Stimulated activated CD8-positive, alpha-beta memory T cell treated with anti-CD3 and anti-CD28 coated beads, Interleukin-4, amount 100 ng/mL, for 48 hours (primary cell): ENCODE measurements around the gene ELOA.
"Not testable (repeated sequence)": the region's sequence is repeated elsewhere in the genome, so short reads cannot be mapped to it uniquely, and the experiment has no call there.

Source experiments
- DNase-seq: peaks from one replicate; pipeline ENCODE4 v3.0.0-alpha.2; 2020

ELOA gene

GRCh38 chr1:23787701-23788100, 44.4 kb downstream of the ELOA start:
- DNase-seq: no peak

- DNase-seq: no peak
These were observed 45.4 kb downstream of the ELOA start for GRCh38 chr1:23788695-23789094.

- peak; percentile 94 for DNase-seq
These were observed 47.6 kb downstream of the ELOA start, which contains the start of gene LYPLA2 for GRCh38 chr1:23790696-23791515. TSS of gene LYPLA2 (plus strand) at chr1:23791145. CDS start at chr1:23792683, 1,538 bp downstream.

GRCh38 chr1:23791516-23792047, 48.3 kb downstream of the ELOA start:
- peak; percentile 56 for DNase-seq

GRCh38 chr1:23792151-23792945, 49.1 kb downstream of the ELOA start:
- DNase-seq: no peak

GRCh38 chr1:23793018-23793781, 49.9 kb downstream of the ELOA start:
- DNase-seq: peak; percentile 60

GRCh38 chr1:23793861-23794731, 50.8 kb downstream of the ELOA start:
- no peak for DNase-seq

- not testable (repeated sequence) for DNase-seq
These were observed 51.5 kb downstream of the ELOA start for GRCh38 chr1:23794732-23795182.

- no peak for DNase-seq
These were observed 52.6 kb downstream of the ELOA start for GRCh38 chr1:23795676-23796465.

- no peak for DNase-seq
These were observed 53.4 kb downstream of the ELOA start for GRCh38 chr1:23796466-23797271.

GRCh38 chr1:23797478-23798448, 54.5 kb downstream of the ELOA start:
- no peak for DNase-seq

- no peak for DNase-seq
These were observed 55.4 kb downstream of the ELOA start for GRCh38 chr1:23798662-23799142.

- DNase-seq: no peak
These were observed 55.9 kb downstream of the ELOA start for GRCh38 chr1:23799255-23799569.

GRCh38 chr1:23799570-23800399, 56.5 kb downstream of the ELOA start:
- DNase-seq: peak; percentile 64

- peak; percentile 97 for DNase-seq
These were observed 57.4 kb downstream of the ELOA start, which contains the start of gene GALE for GRCh38 chr1:23800400-23801337. TSS of gene GALE (minus strand) at chr1:23800754. CDS start at chr1:23799007, 1,747 bp downstream.

- no peak for DNase-seq
These were observed 58.1 kb downstream of the ELOA start for GRCh38 chr1:23801338-23801748.
